OCI-LY3 (cell line): ENCODE results near the gene OR2AE1.

ENCODE experiments used
- H2AFZ ChIP-seq: fragments of 200-600, 300-600 bp; shearing (Covaris generic); 2 replicates; pipeline ENCODE4 v1.6.0; 2014; ENCODE audit warnings: antibody characterized with exemption, low read depth, low read length
- H3K27ac ChIP-seq: fragments of 200-600, 300-600 bp; sonication (generic); 2 replicates; pipeline ENCODE4 v1.5.1; 2014; ENCODE audit warnings: mild to moderate bottlenecking, low read length, moderate library complexity, mixed read lengths
- H3K27me3 ChIP-seq: fragments of 200-600, 300-600 bp; sonication (generic); 2 replicates; pipeline ENCODE4 v1.6.1; 2014; ENCODE audit warnings: low read depth, low read length, mixed read lengths
- H3K36me3 ChIP-seq: fragments of 200-600, 300-600 bp; sonication (generic); replicated peaks from 2 replicates; pipeline ENCODE3; 2014; ENCODE audit warnings: low read depth, low read length, mixed read lengths
- H3K4me1 ChIP-seq: fragments of 300-600, 200-600 bp; sonication (generic); 2 replicates; pipeline ENCODE4 v1.6.1; 2014; ENCODE audit warnings: low read length, mixed read lengths
- H3K4me2 ChIP-seq: fragments of 200-600, 300-600 bp; sonication (generic); 2 replicates; pipeline ENCODE4 v1.6.1; 2014; ENCODE audit warnings: low read length, mixed read lengths
- H3K4me3 ChIP-seq: fragments of 300-600, 200-600 bp; sonication (generic); 2 replicates; pipeline ENCODE4 v1.5.1; 2014; ENCODE audit warnings: antibody characterized with exemption, mild to moderate bottlenecking, low read length, moderate library complexity
- H3K79me2 ChIP-seq: fragments of 300-600, 200-600 bp; shearing (Covaris generic); 2 replicates; pipeline ENCODE4 v1.6.1; 2014; ENCODE audit warnings: mild to moderate bottlenecking, low read length, mixed read lengths
- H3K9ac ChIP-seq: fragments of 300-600, 200-600 bp; shearing (Covaris generic); 2 replicates; pipeline ENCODE4 v1.6.0; 2014; ENCODE audit warnings: mild to moderate bottlenecking, low read length, moderate library complexity
- H3K9me3 ChIP-seq: fragments of 200-600, 300-600 bp; shearing (Covaris generic); 2 replicates; pipeline ENCODE4 v1.6.1; 2014; ENCODE audit warnings: low read length, mixed read lengths; ENCODE audit not compliant: insufficient read depth
- H4K20me1 ChIP-seq: fragments of 200-600, 300-600 bp; sonication (generic); 2 replicates; pipeline ENCODE4 v1.6.1; 2016; ENCODE audit warnings: low read length, mixed read lengths; ENCODE audit not compliant: insufficient read depth
- EZH2phosphoT487 ChIP-seq: fragments of 200-600 bp; shearing (Covaris generic); IDR thresholded peaks from 2 replicates; pipeline ENCODE4 v1.6.1; 2018; ENCODE audit warnings: antibody characterized with exemption, mixed run types, low read depth
- TF ChIP-seq, protein P1 (sequence below): fragments of 200-600, 300-600 bp; sonication (generic); IDR thresholded peaks from 2 replicates; pipeline ENCODE4 v1.5.1; 2014; ENCODE audit warnings: antibody characterized with exemption, low read length, low read depth

The OR2AE1 gene

DNA sequence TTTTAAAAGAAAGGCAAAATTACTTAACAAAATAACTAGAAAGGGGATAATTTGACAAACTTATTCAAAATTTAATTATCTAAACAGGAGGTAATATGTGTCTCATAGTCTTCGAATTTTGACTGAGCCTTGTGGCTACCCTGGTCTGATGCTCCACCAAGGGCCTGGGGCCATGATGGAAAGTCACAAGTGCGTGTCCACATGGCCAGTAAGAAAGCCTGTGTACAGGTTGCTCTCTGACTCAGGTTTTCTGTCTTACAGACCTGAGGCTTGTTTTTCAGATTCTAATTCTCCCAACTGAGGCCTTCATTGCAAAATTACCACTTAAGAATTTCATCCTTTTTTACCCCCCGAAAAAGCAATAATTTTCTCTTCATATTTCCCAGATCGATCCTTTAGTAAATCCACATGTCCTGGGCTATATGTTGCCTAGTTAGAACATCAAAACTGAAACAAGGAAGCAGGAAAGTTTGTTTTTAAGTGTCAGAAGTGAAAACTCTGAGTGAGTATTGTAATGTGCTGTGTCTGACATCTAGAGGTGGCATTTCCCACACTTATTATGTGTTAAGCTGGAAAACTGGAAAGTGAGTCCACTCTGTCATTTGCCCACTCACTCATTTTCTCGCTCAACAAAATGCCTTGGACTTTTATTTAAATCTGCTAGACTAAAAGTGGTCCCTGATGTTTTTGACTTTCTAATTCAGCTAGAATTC lies 39.0 kb downstream of the OR2AE1 start:
- no peaks in the 10 kb centered on the region for H3K79me2 ChIP-seq
- H4K20me1 ChIP-seq: no peaks in the 10 kb centered on the region
- H2AFZ ChIP-seq: peak overlapping the region; percentile 26; the same call in 1 of the 2 replicates
- no peak overlapping the region for H3K9ac ChIP-seq
- TF ChIP-seq EZH2phosphoT487: no peak
- TF ChIP-seq, protein P1, sequence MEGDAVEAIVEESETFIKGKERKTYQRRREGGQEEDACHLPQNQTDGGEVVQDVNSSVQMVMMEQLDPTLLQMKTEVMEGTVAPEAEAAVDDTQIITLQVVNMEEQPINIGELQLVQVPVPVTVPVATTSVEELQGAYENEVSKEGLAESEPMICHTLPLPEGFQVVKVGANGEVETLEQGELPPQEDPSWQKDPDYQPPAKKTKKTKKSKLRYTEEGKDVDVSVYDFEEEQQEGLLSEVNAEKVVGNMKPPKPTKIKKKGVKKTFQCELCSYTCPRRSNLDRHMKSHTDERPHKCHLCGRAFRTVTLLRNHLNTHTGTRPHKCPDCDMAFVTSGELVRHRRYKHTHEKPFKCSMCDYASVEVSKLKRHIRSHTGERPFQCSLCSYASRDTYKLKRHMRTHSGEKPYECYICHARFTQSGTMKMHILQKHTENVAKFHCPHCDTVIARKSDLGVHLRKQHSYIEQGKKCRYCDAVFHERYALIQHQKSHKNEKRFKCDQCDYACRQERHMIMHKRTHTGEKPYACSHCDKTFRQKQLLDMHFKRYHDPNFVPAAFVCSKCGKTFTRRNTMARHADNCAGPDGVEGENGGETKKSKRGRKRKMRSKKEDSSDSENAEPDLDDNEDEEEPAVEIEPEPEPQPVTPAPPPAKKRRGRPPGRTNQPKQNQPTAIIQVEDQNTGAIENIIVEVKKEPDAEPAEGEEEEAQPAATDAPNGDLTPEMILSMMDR: peak; percentile 57
- peaks cover 8% of the 10 kb centered on the region for H3K4me1 ChIP-seq
- H3K27ac ChIP-seq: no peak overlapping the region
- peak overlapping the region; percentile 32; the same call in 1 of the 2 replicates for H3K4me2 ChIP-seq
- peaks cover 11% of the 10 kb centered on the region; the same call in 1 of the 2 replicates for H3K27me3 ChIP-seq
- H3K9me3 ChIP-seq: no peaks in the 10 kb centered on the region
- H3K36me3 ChIP-seq: no peaks in the 10 kb centered on the region
- no peak overlapping the region for H3K4me3 ChIP-seq

DNA sequence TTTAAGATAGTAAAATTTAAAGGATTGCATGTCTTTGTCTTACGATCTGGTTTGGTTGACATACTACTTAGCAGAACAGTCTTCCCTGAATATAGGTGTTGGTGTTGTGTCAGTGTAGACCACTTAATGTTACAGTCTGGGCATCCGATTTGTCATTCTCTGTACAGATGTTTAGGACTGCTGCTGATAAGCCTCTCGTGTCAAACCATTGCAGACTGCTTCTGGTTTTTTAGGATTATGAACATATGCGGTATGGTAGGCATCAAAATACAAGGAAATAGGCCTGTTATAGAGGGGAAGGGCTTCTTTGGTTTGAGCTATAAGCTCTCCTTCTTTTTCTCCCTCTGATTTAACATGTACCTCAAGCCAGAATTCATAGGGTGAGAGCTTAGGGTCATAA lies 41.6 kb downstream of the OR2AE1 start:
- Histone ChIP-seq H4K20me1 (no peaks in the 10 kb centered on the region), H3K79me2 (no peaks in the 10 kb centered on the region), H3K9me3 (no peaks in the 10 kb centered on the region), H2AFZ (no peak overlapping the region), H3K4me2 (no peak overlapping the region), H3K4me3 (no peak overlapping the region), H3K9ac (no peak overlapping the region), H3K27ac (no peak overlapping the region), H3K27me3 (0 out of 2 replicates have a peak, but pooled peaks cover 9% of the 10 kb centered on the region), H3K36me3 (no peaks in the 10 kb centered on the region), H3K4me1 (peaks cover 8% of the 10 kb centered on the region)
- no peak for TF ChIP-seq EZH2phosphoT487
- TF ChIP-seq, protein P1: no peak

DNA sequence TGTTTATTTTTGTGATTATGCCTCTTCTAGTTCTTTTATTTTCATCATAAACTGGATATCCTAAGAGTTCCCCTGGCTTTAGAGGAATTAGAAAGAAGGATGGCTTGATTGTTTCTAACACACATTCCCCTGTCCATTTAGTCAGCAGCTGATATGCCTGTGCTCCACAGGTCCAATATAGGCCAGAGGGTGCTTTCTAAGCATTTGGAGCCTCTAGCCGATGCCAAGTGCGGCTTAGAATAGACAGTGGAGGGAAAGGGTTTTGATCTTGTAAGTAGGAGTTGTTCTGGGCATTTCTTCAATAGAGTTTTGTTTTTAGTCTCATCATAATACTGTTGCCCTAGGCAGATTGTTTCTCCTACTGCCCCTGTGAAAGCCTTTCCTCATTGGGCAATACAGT lies 42.5 kb downstream of the OR2AE1 start:
- Histone ChIP-seq H3K4me3 (no peak overlapping the region), H3K27ac (no peak overlapping the region), H3K27me3 (peaks cover 9% of the 10 kb centered on the region), H2AFZ (no peak overlapping the region), H3K79me2 (no peaks in the 10 kb centered on the region), H3K4me2 (no peak overlapping the region), H3K9me3 (no peaks in the 10 kb centered on the region), H3K4me1 (peaks cover 8% of the 10 kb centered on the region), H3K36me3 (no peaks in the 10 kb centered on the region), H4K20me1 (no peaks in the 10 kb centered on the region), H3K9ac (no peak overlapping the region)
- TF ChIP-seq, protein P1: no peak
- no peak for TF ChIP-seq EZH2phosphoT487

DNA sequence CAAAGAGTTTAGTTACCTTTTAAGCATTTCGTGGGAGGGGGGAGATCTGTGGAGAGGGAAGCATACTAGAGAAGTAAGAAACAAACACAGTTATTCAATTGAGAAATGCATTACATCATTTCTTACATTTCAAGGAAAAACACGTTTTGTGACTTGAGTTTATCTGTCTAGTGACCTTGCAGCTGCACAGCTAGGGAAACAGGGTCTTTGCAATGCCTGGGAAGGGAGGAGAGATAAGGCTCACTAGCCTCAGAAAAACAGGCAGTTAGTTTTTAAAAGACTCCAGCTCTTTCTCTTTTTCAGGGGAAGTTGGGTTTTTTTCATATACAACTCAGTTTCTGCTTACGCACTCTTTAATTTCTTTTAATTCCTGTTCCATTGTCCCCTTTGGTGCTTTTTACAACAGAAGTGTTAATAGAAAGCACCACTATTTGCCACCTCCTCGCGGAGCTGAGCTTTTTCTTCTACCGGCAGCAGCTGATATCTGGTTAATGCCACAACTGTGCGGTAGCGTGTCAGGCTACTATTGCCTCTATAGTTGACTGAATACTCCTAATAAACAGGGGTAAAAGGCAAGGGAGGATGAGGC lies 43.5 kb downstream of the OR2AE1 start:
- Histone ChIP-seq H4K20me1 (no peaks in the 10 kb centered on the region), H3K4me2 (no peak overlapping the region), H3K79me2 (no peaks in the 10 kb centered on the region), H3K4me3 (no peak overlapping the region), H3K27me3 (peaks cover 8% of the 10 kb centered on the region), H3K9me3 (no peaks in the 10 kb centered on the region), H3K27ac (no peak overlapping the region), H3K36me3 (no peaks in the 10 kb centered on the region), H3K4me1 (peaks cover 8% of the 10 kb centered on the region), H3K9ac (no peak overlapping the region), H2AFZ (no peak overlapping the region)
- TF ChIP-seq, protein P1: no peak
- TF ChIP-seq EZH2phosphoT487: no peak
